B cell (primary cell): ENCODE data around the gene ELMO1. TPM values are rescaled to one million over a fixed set of nuclear protein-coding genes. Genes with fewer than 3 reads are reported as not detected.

ENCODE experiments used
- ATAC-seq: fragments of 200-7000 bp; cut with Tn5 transposase; one replicate; pipeline ENCODE4 v1.10.0; 2021; ENCODE audit warnings: low read depth, mild to moderate bottlenecking, moderate number of reproducible peaks, moderate library complexity
- CTCF ChIA-PET: fragments of 350-600 bp; sonication (Branson Sonifier 250); formaldehyde crosslinking; loops from one replicate; lab custom pipeline; 2021; ENCODE audit warnings: antibody characterized with exemption, inconsistent platforms; lab: Charles Lee
- POLR2A ChIA-PET: fragments of 350-600 bp; sonication (Branson Sonifier 250); formaldehyde crosslinking; loops from one replicate; lab custom pipeline; 2021; ENCODE audit warnings: antibody characterized with exemption; lab: Charles Lee
- DNase-seq: peaks from one replicate; pipeline ENCODE4 v3.0.0; 2013
- H2AFZ ChIP-seq: 2 replicates; pipeline ENCODE4 v1.6.1; 2012; ENCODE audit warnings: mild to moderate bottlenecking, low read depth, low read length; ENCODE audit not compliant: insufficient read depth, poor library complexity, severe bottlenecking
- H3K27ac ChIP-seq, 2 donors: 1 replicate in 1 of 2; 2 replicates in 1 of 2; pipeline ENCODE4 v1.5.1; 2012 to 2013; ENCODE audit warnings: low read length in 2 of 2, mild to moderate bottlenecking in 2 of 2, moderate library complexity in 1 of 2
- H3K27me3 ChIP-seq, 4 experiments: fragments of 200-600 bp in 1 of 4; sonication (generic) in 1 of 4; replicated peaks in 1 of 4; 1 replicate in 2 of 4; 2 replicates in 2 of 4; pipeline versions ENCODE4 v1.6.1 to v1.7.0; 2013 to 2016; ENCODE audit warnings: low read length in 3 of 4, mild to moderate bottlenecking in 2 of 4, mixed read lengths in 1 of 4, moderate library complexity in 1 of 4; ENCODE audit not compliant: insufficient read depth in 4 of 4, control insufficient read depth in 3 of 4; ENCODE audit errors: control extremely low read depth in 1 of 4
- H3K36me3 ChIP-seq, 2 experiments: replicated peaks in 1 of 2; 1 replicate in 1 of 2; 2 replicates in 1 of 2; pipeline versions ENCODE4 v1.6.1 to v1.7.1; 2013; ENCODE audit warnings: low read length in 1 of 2; ENCODE audit not compliant: insufficient read depth in 2 of 2, control insufficient read depth in 1 of 2; ENCODE audit errors: control extremely low read depth in 1 of 2, extremely low read depth in 1 of 2
- H3K4me1 ChIP-seq, 2 donors: fragments of 200-600 bp in 1 of 2; sonication (generic) in 1 of 2; 1 replicate in 1 of 2; 2 replicates in 1 of 2; pipeline versions ENCODE4 v1.5.1 to v1.6.1; 2013 to 2017; ENCODE audit warnings: low read length in 2 of 2; ENCODE audit not compliant: control insufficient read depth in 2 of 2, insufficient read depth in 2 of 2
- H3K4me2 ChIP-seq: replicated peaks from 2 replicates; pipeline ENCODE3; 2012; ENCODE audit warnings: mild to moderate bottlenecking, low read depth, low read length; ENCODE audit not compliant: poor library complexity, severe bottlenecking
- H3K4me3 ChIP-seq, 5 experiments: fragments of 200-600 bp in 1 of 5; sonication (generic) in 1 of 5; 1 replicate in 3 of 5; 2 replicates in 2 of 5; pipeline versions ENCODE4 v1.5.1 to v1.7.0; 2011 to 2016; ENCODE audit warnings: low read length in 4 of 5, mild to moderate bottlenecking in 4 of 5, low read depth in 2 of 5, control low read depth in 1 of 5, moderate library complexity in 1 of 5; ENCODE audit not compliant: insufficient read depth in 1 of 5; ENCODE audit errors: control extremely low read depth in 1 of 5, extremely low read depth in 1 of 5
- H3K79me2 ChIP-seq: fragments of 200-600 bp; sonication (generic); one replicate; pipeline ENCODE4 v1.6.0; 2016; ENCODE audit warnings: low read length; ENCODE audit not compliant: control insufficient read depth, insufficient read depth
- H3K9ac ChIP-seq: fragments of 200-600 bp; sonication (generic); 2 replicates; pipeline ENCODE4 v1.6.1; 2017; ENCODE audit warnings: mild to moderate bottlenecking, low read length, moderate library complexity
- H3K9me3 ChIP-seq, 3 donors: one replicate each; pipeline versions ENCODE4 v1.6.1 to v1.7.1; 2013; ENCODE audit warnings: low read length in 2 of 3; ENCODE audit not compliant: control insufficient read depth in 2 of 3, insufficient read depth in 1 of 3; ENCODE audit errors: control extremely low read depth in 1 of 3
- H4K20me1 ChIP-seq: 2 replicates; pipeline ENCODE4 v1.6.0; 2012; ENCODE audit warnings: mild to moderate bottlenecking, low read length; ENCODE audit not compliant: insufficient read depth, control insufficient read depth, poor library complexity, severe bottlenecking
- H3K27ac Mint-ChIP-seq: one replicate; pipeline ENCODE4 v1.8.0; 2021; ENCODE audit warnings: mixed read lengths
- H3K27me3 Mint-ChIP-seq: one replicate; pipeline ENCODE4 v1.8.0; 2021; ENCODE audit warnings: mixed read lengths
- H3K4me1 Mint-ChIP-seq: one replicate; pipeline ENCODE4 v1.8.0; 2021; ENCODE audit warnings: mixed read lengths
- H3K4me3 Mint-ChIP-seq: one replicate; pipeline ENCODE4 v1.8.0; 2021; ENCODE audit warnings: mixed read lengths
- H3K9me3 Mint-ChIP-seq: one replicate; pipeline ENCODE4 v1.8.0; 2022; ENCODE audit warnings: mixed read lengths; ENCODE audit not compliant: insufficient read depth
- CTCF ChIP-seq: fragments of 200-600 bp; IDR thresholded peaks from one replicate; pipeline ENCODE4 v1.8.0; 2022; ENCODE audit warnings: antibody characterized with exemption, mild to moderate bottlenecking
- EZH2 ChIP-seq: IDR thresholded peaks from 2 replicates; pipeline ENCODE4 v1.6.1; 2012; ENCODE audit warnings: borderline replicate concordance, low read depth, mild to moderate bottlenecking, moderate library complexity, low read length; ENCODE audit not compliant: insufficient read depth, poor library complexity, severe bottlenecking
- WGBS: methylation state at CpG from one replicate; pipeline ENCODE4 v1.1.5; 2013; ENCODE audit warnings: missing lambda C conversion rate; ENCODE audit not compliant: insufficient coverage; 5-methylcytosine and 5-hydroxymethylcytosine counted together
- intact Hi-C: fragments of 100-400 bp; cut with micrococcal nuclease; formaldehyde crosslinking; loops from one replicate; pipeline ENCODE4 v1.10.0; 2022
- polyA plus RNA-seq: library from polyadenylated mRNA; depleted of rRNA; stranded (reverse); fragments of >200 nt; gene quantifications from 2 replicates; pipeline ENCODE4 v1.2.3, GENCODE V29; 2012
- total RNA-seq, 2 donors: library from RNA; stranded (reverse); fragments of 120-200 nt in 1 of 2; gene quantifications; 1 replicate in 1 of 2; 2 replicates in 1 of 2; pipeline versions ENCODE4 v1.2.3 to v1.2.4, GENCODE V29; 2013 to 2022

ELMO1 gene
- total and polyA plus RNA-seq, 2 donors (not counting 1 experiment from before 2014, with no cell fraction given), result 44.7 to 177 TPM

- H3K9me3 ChIP-seq, result no peaks in the 10 kb centered on the region
- peaks cover 55% of the 10 kb centered on the region for H3K4me1 Mint-ChIP-seq
- H3K27ac Mint-ChIP-seq, result no peak overlapping the region
- H4K20me1 ChIP-seq, result peaks cover 59% of the 10 kb centered on the region
- H3K9me3 Mint-ChIP-seq, result no peaks in the 10 kb centered on the region
- H3K79me2 ChIP-seq, result peaks cover 96% of the 10 kb centered on the region
- no peak overlapping the region for H3K9ac ChIP-seq
- peaks cover 24 to 28% of the 10 kb centered on the region in 2 donors for H3K4me1 ChIP-seq
- intact Hi-C loops, result no loop called here
- ChIA-PET CTCF (no interaction called here), POLR2A (no interaction called here)
- H2AFZ ChIP-seq, result no peak overlapping the region
- no peak overlapping the region for H3K4me3 Mint-ChIP-seq
- H3K27ac ChIP-seq, result no peak overlapping the region
- no peaks in the 10 kb centered on the region for H3K27me3 ChIP-seq
- no peak for ATAC-seq
- no peaks in the 10 kb centered on the region for H3K27me3 Mint-ChIP-seq
- TF ChIP-seq CTCF, result no peak
- TF ChIP-seq EZH2, result no peak
- H3K4me3 ChIP-seq, result no peak overlapping the region
- no peak for DNase-seq
- H3K4me2 ChIP-seq, result no peak overlapping the region
- peaks cover 0 to 5% of the 10 kb centered on the region in 2 experiments for H3K36me3 ChIP-seq
- 35% methylated on average over 2 of the region's 3 CpGs for WGBS
These were observed 15.5 kb downstream of the ELMO1 start for GRCh38 chr7:37433166-37433565.

- Histone ChIP-seq H4K20me1 (peaks cover 65% of the 10 kb centered on the region), H3K27me3 (no peaks in the 10 kb centered on the region), H3K9ac (no peak overlapping the region), H3K4me2 (no peak overlapping the region), H3K9me3 (no peaks in the 10 kb centered on the region), H3K36me3 (peaks cover 0 to 9% of the 10 kb centered on the region in 2 experiments), H3K4me1 (peaks cover 24 to 28% of the 10 kb centered on the region in 2 donors), H3K27ac (no peak overlapping the region), H3K79me2 (peaks cover 97% of the 10 kb centered on the region), H2AFZ (no peak overlapping the region), H3K4me3 (no peak overlapping the region)
- no peak overlapping the region for H3K4me3 Mint-ChIP-seq
- ATAC-seq (no peak), DNase-seq (no peak)
- no peaks in the 10 kb centered on the region for H3K27me3 Mint-ChIP-seq
- TF ChIP-seq EZH2, result no peak
- no peak for TF ChIP-seq CTCF
- H3K27ac Mint-ChIP-seq, result peak overlapping the region; percentile 2
- intact Hi-C loops, result no loop called here
- 23% methylated on average over 3 of the region's 8 CpGs for WGBS
- ChIA-PET CTCF (no interaction called here), POLR2A (no interaction called here)
- peaks cover 56% of the 10 kb centered on the region for H3K4me1 Mint-ChIP-seq
- H3K9me3 Mint-ChIP-seq, result no peaks in the 10 kb centered on the region
These were observed 16.3 kb downstream of the ELMO1 start for GRCh38 chr7:37432281-37432920.
